Testis (tissue), 2 donors: ENCODE measurements around the gene CGNL1.

Experiments
- POLR2A ChIP-seq: fragments of 450-650 bp; IDR thresholded peaks from one replicate; pipeline ENCODE4 v1.6.1; 2017; ENCODE audit warnings: antibody characterized with exemption, mild to moderate bottlenecking, moderate library complexity
- TF ChIP-seq, protein P1 (sequence below), 3 experiments: fragments of 450-650 bp in 2 of 3; fragments of 200-600 bp in 1 of 3; sonication (generic) in 1 of 3; IDR thresholded peaks; one replicate each; pipeline ENCODE4 v1.5.1; 2016 to 2019; ENCODE audit warnings: antibody characterized with exemption in 3 of 3, mild to moderate bottlenecking in 2 of 3, moderate library complexity in 1 of 3

DNA sequence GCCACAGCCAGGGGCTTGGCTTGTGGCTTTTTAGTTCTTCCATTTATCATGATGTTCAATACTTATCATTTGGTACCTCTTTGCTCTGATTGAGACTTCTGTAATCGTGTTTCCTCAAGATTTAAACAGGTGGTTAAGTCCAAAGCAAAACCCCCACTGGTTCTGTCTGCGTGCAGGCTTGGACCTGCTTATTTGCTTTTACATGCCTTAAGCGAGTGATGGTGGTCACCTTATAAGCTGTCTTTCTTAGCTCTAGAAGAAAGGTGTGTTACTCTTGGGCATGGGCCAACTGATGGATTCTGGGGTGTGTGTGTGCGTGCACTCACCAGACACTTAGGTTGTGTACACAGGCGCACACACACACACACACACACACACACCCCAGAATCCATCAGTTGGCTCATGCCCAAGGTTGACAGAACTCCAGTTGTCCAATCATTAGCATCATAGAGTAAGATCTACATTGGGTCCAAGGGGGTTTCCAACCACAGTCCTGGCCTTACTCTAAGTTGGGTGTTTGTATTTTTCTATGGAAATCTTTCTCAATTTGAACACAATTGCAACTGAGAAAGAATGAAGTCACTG lies 216.6 kb downstream of the CGNL1 start:
- TF ChIP-seq, protein P1, sequence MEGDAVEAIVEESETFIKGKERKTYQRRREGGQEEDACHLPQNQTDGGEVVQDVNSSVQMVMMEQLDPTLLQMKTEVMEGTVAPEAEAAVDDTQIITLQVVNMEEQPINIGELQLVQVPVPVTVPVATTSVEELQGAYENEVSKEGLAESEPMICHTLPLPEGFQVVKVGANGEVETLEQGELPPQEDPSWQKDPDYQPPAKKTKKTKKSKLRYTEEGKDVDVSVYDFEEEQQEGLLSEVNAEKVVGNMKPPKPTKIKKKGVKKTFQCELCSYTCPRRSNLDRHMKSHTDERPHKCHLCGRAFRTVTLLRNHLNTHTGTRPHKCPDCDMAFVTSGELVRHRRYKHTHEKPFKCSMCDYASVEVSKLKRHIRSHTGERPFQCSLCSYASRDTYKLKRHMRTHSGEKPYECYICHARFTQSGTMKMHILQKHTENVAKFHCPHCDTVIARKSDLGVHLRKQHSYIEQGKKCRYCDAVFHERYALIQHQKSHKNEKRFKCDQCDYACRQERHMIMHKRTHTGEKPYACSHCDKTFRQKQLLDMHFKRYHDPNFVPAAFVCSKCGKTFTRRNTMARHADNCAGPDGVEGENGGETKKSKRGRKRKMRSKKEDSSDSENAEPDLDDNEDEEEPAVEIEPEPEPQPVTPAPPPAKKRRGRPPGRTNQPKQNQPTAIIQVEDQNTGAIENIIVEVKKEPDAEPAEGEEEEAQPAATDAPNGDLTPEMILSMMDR (IDR thresholded peaks at IDR 0.05), result no peak
- TF ChIP-seq POLR2A, result no peak
